Stimulated activated CD4-positive, alpha-beta T cell treated with anti-CD3 and anti-CD28 coated beads, Interleukin-4, amount 100 ng/mL, for 48 hours (primary cell): ENCODE measurements around the gene P2RX3.
"Not testable (repeated sequence)": the region's sequence is repeated elsewhere in the genome, so short reads cannot be mapped to it uniquely, and the experiment has no call there.

ENCODE experiments used
- DNase-seq, 2 donors: peaks; one replicate each; pipeline ENCODE4 v3.0.0-alpha.2; 2020; ENCODE audit warnings: low read depth in 2 of 2

P2RX3 gene

DNA sequence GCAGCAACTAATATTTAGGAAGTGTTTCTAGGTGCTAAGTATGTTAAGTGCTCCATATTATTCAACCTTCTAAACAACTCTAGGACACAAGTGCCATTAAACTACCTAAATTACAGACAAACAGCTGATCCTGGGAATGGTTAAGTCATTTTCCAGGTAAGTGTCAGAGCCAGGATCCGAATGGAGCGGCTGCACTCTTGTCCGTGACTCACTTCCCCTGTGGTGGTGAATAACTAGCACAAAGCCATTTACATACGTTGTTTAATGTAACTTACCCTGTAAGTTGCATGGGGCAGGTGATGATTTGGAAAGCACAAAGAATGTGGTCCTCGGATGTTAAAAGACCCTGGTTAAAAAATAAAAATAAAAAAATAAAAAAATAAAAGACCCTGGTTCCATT is 61.1 kb downstream of the P2RX3 start:
- DNase-seq = no peak

- DNase-seq = no peak
These were observed 61.9 kb downstream of the P2RX3 start for GRCh38 chr11:57399972-57400578.

DNA sequence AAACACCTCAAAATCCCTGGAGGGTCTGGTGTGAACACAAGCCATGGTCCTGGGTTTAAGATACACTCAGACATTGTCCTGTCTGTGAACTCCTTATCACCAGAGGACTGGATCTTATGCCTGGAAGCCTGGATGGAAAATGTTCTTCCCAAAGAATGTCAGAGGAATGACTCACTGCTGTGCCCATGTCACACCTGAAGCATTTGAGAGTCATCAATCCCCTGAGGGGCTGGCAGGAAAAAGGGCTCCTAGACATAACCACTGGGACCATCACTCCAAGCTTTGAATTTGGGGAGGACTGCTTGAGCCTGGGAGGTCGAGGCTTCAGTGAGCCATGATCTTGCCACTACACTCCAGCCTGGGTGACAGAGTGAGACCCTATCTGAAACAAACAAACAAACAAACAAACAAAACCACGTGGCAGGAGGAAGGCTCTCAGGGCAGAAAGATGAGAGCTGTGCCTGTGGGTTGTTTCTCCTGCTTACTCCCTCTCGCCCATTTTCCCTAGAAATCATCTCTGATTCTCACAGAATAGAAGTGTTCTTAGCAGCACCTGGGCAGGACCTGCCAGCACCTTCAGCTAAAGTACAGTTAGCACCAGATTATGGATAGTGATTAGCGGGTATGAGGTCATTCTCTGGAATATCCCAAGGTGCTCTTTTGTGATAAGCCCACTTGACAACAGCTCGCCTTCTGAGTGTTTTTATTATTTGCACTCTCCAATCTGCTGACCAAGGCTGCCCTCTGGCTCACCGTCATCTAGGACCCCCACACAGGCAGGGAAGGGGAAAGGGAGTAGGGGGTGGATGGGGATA is 64.2 kb downstream of the P2RX3 start:
- DNase-seq = no peak

GRCh38 chr11:57403003-57403801 is 65.0 kb downstream of the P2RX3 start:
- DNase-seq = not testable (repeated sequence)

GRCh38 chr11:57403802-57404147 is 65.6 kb downstream of the P2RX3 start:
- DNase-seq = no peak

GRCh38 chr11:57405271-57405860 is 67.2 kb downstream of the P2RX3 start:
- DNase-seq = no peak

- no peak for DNase-seq
These were observed 68.3 kb downstream of the P2RX3 start for GRCh38 chr11:57406337-57406904.

- no peak for DNase-seq
These were observed 69.1 kb downstream of the P2RX3 start for GRCh38 chr11:57407010-57407920.

GRCh38 chr11:57407941-57408475 is 69.9 kb downstream of the P2RX3 start:
- no peak for DNase-seq

DNA sequence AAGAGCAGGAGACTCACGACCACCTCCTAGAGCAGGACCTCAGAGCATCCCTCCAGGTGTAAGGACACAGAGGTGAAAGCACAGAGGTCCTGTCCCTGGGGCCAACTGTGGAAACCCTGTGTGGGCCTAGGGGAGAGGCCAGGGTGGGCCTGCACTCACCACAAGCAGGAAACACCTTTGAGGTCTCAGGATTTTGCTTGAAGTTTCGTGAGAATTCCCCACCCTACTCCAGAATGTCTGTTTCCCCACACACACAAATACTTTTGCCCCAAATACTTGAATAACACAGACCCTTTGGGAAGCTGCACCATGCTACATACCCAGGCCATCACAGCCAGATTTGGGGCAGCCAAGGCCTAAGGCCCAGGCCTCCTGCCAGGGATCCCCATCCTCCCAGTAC is 70.6 kb downstream of the P2RX3 start:
- DNase-seq = no peak

GRCh38 chr11:57409321-57410100 is 71.4 kb downstream of the P2RX3 start:
- DNase-seq = no peak

GRCh38 chr11:57410287-57410686 is 72.1 kb downstream of the P2RX3 start:
- no peak for DNase-seq

GRCh38 chr11:57413681-57414080 is 75.5 kb downstream of the P2RX3 start:
- no peak for DNase-seq

- no peak for DNase-seq
These were observed 76.6 kb downstream of the P2RX3 start for GRCh38 chr11:57414612-57415212.

- DNase-seq = no peak
These were observed 78.3 kb downstream of the P2RX3 start for GRCh38 chr11:57416436-57416835.

GRCh38 chr11:57417056-57417455 is 78.9 kb downstream of the P2RX3 start:
- DNase-seq = no peak

DNA sequence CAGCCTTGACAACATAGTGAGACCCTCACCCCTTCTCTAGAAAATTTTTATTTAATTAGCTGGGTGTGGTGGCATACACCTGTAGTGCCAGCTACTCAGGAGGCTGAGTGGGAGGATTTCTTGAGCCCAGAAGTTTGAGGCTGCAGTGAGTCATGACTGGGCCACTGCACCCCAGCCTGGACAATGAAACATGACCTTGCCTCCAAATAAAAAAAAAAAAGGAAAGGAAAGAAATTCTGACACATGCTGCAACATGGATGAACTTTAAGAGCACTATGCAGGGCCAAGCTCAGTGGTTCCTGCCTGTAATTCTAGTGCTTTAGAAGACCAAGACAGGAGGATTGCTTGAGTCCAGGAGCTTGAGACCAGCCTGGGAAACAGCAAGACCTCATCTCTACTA is 80.0 kb downstream of the P2RX3 start:
- no peak for DNase-seq

- DNase-seq = no peak
These were observed 81.0 kb downstream of the P2RX3 start for GRCh38 chr11:57419146-57419545.

DNA sequence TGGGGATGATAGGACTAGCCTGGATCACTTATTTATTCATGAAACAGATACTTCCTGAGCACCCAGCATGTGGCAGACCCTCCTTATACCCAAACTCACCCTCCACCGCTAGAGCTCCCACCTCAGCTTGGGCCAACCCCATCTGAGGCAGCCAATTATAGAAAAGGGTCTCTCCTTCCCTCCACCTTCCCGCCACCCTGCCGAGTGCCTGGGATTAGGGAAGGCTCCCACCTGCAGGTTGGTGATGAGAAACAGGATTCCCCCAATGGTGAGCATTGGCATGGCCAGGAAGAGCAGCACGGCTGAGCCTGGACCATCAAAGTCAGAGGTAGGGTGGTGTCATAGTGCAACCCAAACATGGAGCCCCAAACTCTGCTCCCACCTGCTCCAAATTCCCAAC is 82.9 kb downstream of the P2RX3 start:
- no peak for DNase-seq
